HepG2 (cell line): ENCODE data around the gene SPATA13. TPM values are rescaled to one million over a fixed set of nuclear protein-coding genes. Genes with fewer than 3 reads are reported as not detected.

Experiments used
- ATAC-seq: fragments of 200-7000 bp; cut with Tn5 transposase; 3 replicates; pipeline ENCODE4 v1.9.1; 2020; ENCODE audit warnings: mild to moderate bottlenecking, moderate library complexity
- BruUV-seq: library from RNA; stranded (reverse); fragments of 400-500 nt; replicated peaks from 2 replicates; lab custom pipeline; 2021; lab: Mats Ljungman, UMichigan
- CTCF ChIA-PET: fragments of 300-600 bp; formaldehyde crosslinking; extraction: SDS; loops from one replicate; lab custom pipeline; 2021; ENCODE audit warnings: low total read pairs, inconsistent platforms, low intra/inter-chr PET ratio; lab: Yijun Ruan, JAX
- POLR2A ChIA-PET: fragments of 350-600 bp; sonication (Branson Sonifier 250); formaldehyde crosslinking; loops from one replicate; lab custom pipeline; 2020; ENCODE audit warnings: antibody characterized with exemption, inconsistent platforms; lab: Yijun Ruan, JAX
- DNase-seq: peaks from one replicate; pipeline ENCODE4 v3.0.0-alpha.2; 2015; ENCODE audit warnings: low spot score
- FAIRE-seq: peaks from 3 replicates; lab custom pipeline; 2011; peaks lifted over from hg19 to GRCh38; lab: Jason Lieb, UNC
- H2AFZ ChIP-seq: one replicate; pipeline ENCODE4 v1.6.1; 2011; ENCODE audit warnings: low read length, inconsistent platforms
- H3K27ac ChIP-seq: fragments of 300-600 bp; 3 replicates; pipeline ENCODE4 v1.8.0; 2011; ENCODE audit warnings: mixed run types, mild to moderate bottlenecking, mixed read lengths, low read length, inconsistent platforms; ENCODE audit not compliant: insufficient read depth; ENCODE audit errors: extremely low read length
- H3K27me3 ChIP-seq, 2 experiments: fragments of 200-600 bp in 1 of 2; 2 replicates in 1 of 2; 3 replicates in 1 of 2; pipeline versions ENCODE4 v1.6.0 to v1.8.0; 2011; ENCODE audit warnings: low read length in 2 of 2, mild to moderate bottlenecking in 2 of 2, moderate library complexity in 2 of 2, inconsistent platforms in 1 of 2; ENCODE audit not compliant: insufficient read depth in 2 of 2, control insufficient read depth in 1 of 2
- H3K36me3 ChIP-seq, 2 experiments: fragments of 200-600 bp in 1 of 2; replicated peaks in 1 of 2; 2 replicates in 1 of 2; 3 replicates in 1 of 2; pipeline versions ENCODE4 v1.5.1 to v1.8.0; 2011; ENCODE audit warnings: low read length in 2 of 2, inconsistent platforms in 1 of 2; ENCODE audit not compliant: insufficient read depth in 2 of 2, control insufficient read depth in 1 of 2
- H3K4me1 ChIP-seq: 2 replicates; pipeline ENCODE4 v1.5.1; 2012; ENCODE audit warnings: low read length, inconsistent platforms; ENCODE audit not compliant: insufficient read depth
- H3K4me2 ChIP-seq: 2 replicates; pipeline ENCODE4 v1.6.0; 2011; ENCODE audit warnings: low read depth, low read length, inconsistent platforms
- H3K4me3 ChIP-seq, 3 experiments: fragments of 200-600 bp in 1 of 3; sonication (generic), shearing (Covaris generic) in 1 of 3; replicated peaks in 1 of 3; 2 replicates each; pipeline ENCODE4 v1.5.1; 2011 to 2016; ENCODE audit warnings: low read length in 3 of 3, inconsistent platforms in 2 of 3, low read depth in 2 of 3, mild to moderate bottlenecking in 2 of 3, control low read depth in 1 of 3, mixed read lengths in 1 of 3; ENCODE audit not compliant: insufficient read depth in 1 of 3
- H3K79me2 ChIP-seq: one replicate; pipeline ENCODE4 v1.6.1; 2011; ENCODE audit warnings: low read length, inconsistent platforms; ENCODE audit not compliant: insufficient read depth
- H3K9ac ChIP-seq: 2 replicates; pipeline ENCODE4 v1.6.0; 2011; ENCODE audit warnings: mild to moderate bottlenecking, low read depth, low read length, inconsistent platforms; ENCODE audit not compliant: insufficient read depth
- H3K9me3 ChIP-seq: 2 replicates; pipeline ENCODE4 v1.5.1; 2012; ENCODE audit warnings: mild to moderate bottlenecking, low read length
- H4K20me1 ChIP-seq: 2 replicates; pipeline ENCODE4 v1.6.0; 2011; ENCODE audit warnings: inconsistent platforms, mild to moderate bottlenecking, low read length, moderate library complexity; ENCODE audit not compliant: insufficient read depth
- BHLHE40 ChIP-seq: IDR thresholded peaks from 2 replicates; pipeline ENCODE4 v1.6.1; 2011; ENCODE audit warnings: low read length, improper control_type of control experiment
- CREB1 ChIP-seq, 2 experiments: fragments of 450-650 bp in 1 of 2; IDR thresholded peaks; 2 replicates each; pipeline ENCODE4 v1.6.1; 2016 to 2017; ENCODE audit warnings: control low read depth in 1 of 2, mild to moderate bottlenecking in 1 of 2, missing compliant biosample characterization in 1 of 2, missing genetic modification characterization in 1 of 2
- ERF ChIP-seq: IDR thresholded peaks from 2 replicates; pipeline ENCODE4 v1.6.1; 2018; ENCODE audit warnings: missing biosample characterization, missing genetic modification reagents
- MAFK ChIP-seq, 2 experiments: IDR thresholded peaks in 1 of 2; conservative IDR thresholded peaks in 1 of 2; 2 replicates each; pipeline ENCODE4 v1.6.1; 2011; ENCODE audit warnings: improper control_type of control experiment in 2 of 2, low read length in 2 of 2
- MIER2 ChIP-seq: IDR thresholded peaks from 2 replicates; pipeline ENCODE4 v1.6.1; 2016; ENCODE audit warnings: missing biosample characterization, missing genetic modification reagents
- NCOA5 ChIP-seq: sonication (generic); formaldehyde crosslinking; IDR thresholded peaks from 2 replicates; pipeline ENCODE4 v1.4.0; 2020; ENCODE audit warnings: missing genetic modification reagents
- NRL ChIP-seq: sonication (generic); formaldehyde crosslinking; IDR thresholded peaks from 2 replicates; pipeline ENCODE4 v1.5.0; 2020; ENCODE audit warnings: missing genetic modification reagents, mild to moderate bottlenecking, moderate library complexity, borderline replicate concordance
- SAFB2 ChIP-seq: sonication (generic); formaldehyde crosslinking; IDR thresholded peaks from 2 replicates; pipeline ENCODE4 v1.5.1; 2020; ENCODE audit warnings: missing genetic modification reagents, low read depth, mild to moderate bottlenecking, borderline replicate concordance
- XBP1 ChIP-seq: sonication (generic); formaldehyde crosslinking; IDR thresholded peaks from 2 replicates; pipeline ENCODE4 v1.5.0; 2020; ENCODE audit warnings: missing genetic modification reagents
- ZFP82 ChIP-seq: sonication (generic); formaldehyde crosslinking; IDR thresholded peaks from 2 replicates; pipeline ENCODE4 v1.5.1; 2020; ENCODE audit warnings: mild to moderate bottlenecking, missing genetic modification reagents, borderline replicate concordance
- ZNF558 ChIP-seq: sonication (generic); formaldehyde crosslinking; IDR thresholded peaks from 2 replicates; pipeline ENCODE4 v1.9.0; 2022; ENCODE audit warnings: mild to moderate bottlenecking, missing genetic modification reagents, borderline replicate concordance
- ZNF879 ChIP-seq: sonication (generic); formaldehyde crosslinking; IDR thresholded peaks from 2 replicates; pipeline ENCODE4 v1.8.1; 2023; ENCODE audit warnings: missing genetic modification reagents
- WGBS: methylation state at CpG from one replicate; pipeline ENCODE4 v1.1.6; 2017; ENCODE audit warnings: low lambda C conversion rate; 5-methylcytosine and 5-hydroxymethylcytosine counted together
- in situ Hi-C: cut with HindIII; loops from 2 replicates; pipeline ENCODE4 v1.10.0; 2017; ENCODE audit warnings: low pct_unique_long_range_greater_than_20kb; ENCODE audit not compliant: extremely low pct_ligation_motif_present
- intact Hi-C: fragments of 100-400 bp; cut with micrococcal nuclease; formaldehyde crosslinking; loops from one replicate; pipeline ENCODE4 v1.10.0; 2022; ENCODE audit not compliant: unreplicated experiment
- polyA plus RNA-seq, 8 experiments: library from polyadenylated mRNA; depleted of rRNA in 3 of 8; stranded (reverse) in 7 of 8; unstranded in 1 of 8; fragments of >200 nt; fragmentation: Illumina TruSeq in 4 of 8; extraction: Trizol in 4 of 8; gene quantifications; 2 replicates each; pipeline versions ENCODE4 v1.2.1 to v1.2.3, GENCODE V29; 2011 to 2016; ENCODE audit warnings: low read depth in 4 of 8, missing spikeins in 1 of 8, mixed read lengths in 1 of 8; ENCODE audit not compliant: insufficient read depth in 1 of 8
- total RNA-seq, 5 experiments: library from RNA; depleted of rRNA; stranded (reverse); fragments of >200 nt; fragmentation: Illumina TruSeq; extraction: Trizol; gene quantifications; 2 replicates each; pipeline ENCODE4 v1.2.3, GENCODE V29; 2016; ENCODE audit warnings: low read depth in 1 of 5
- TF ChIP-seq, protein P1 (sequence below): sonication (generic); formaldehyde crosslinking; IDR thresholded peaks from 2 replicates; pipeline ENCODE4 v1.4.0; 2020; ENCODE audit warnings: missing genetic modification reagents, low read depth, mild to moderate bottlenecking, borderline replicate concordance

Gene SPATA13
- total and polyA plus RNA-seq, 2 of the 13 experiments (the other 11 are each of a cell fraction or from before 2014, with no cell fraction given) = 11.3 to 14.2 TPM

DNA sequence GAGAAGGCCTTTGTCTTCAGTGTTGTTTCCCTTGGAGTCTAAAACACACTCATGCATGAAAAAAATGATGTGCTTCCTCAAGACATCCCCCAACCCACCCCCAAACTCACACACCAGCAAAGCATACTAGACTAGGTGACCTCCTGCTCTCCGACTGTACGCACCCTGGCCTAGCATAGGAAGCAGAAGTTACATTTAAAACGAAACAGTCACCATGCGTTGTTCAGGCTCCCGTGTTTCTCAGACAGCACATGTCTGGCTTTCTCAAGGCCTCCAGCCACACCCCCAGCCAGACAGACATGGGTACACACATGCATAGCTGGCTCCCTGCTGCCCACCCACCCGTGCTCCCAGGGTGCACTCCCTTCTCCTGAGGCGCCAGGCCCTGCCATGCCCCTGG lies 120.2 kb downstream of the SPATA13 start (continued):
- TF ChIP-seq, protein P1, sequence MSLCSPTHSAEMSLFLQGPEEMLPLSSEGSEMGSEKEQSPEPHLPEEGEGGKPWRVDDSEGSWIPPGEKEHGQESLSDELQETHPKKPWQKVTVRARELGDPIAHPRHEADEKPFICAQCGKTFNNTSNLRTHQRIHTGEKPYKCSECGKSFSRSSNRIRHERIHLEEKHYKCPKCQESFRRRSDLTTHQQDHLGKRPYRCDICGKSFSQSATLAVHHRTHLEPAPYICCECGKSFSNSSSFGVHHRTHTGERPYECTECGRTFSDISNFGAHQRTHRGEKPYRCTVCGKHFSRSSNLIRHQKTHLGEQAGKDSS (CRISPR knock-in tag) = no peak

DNA sequence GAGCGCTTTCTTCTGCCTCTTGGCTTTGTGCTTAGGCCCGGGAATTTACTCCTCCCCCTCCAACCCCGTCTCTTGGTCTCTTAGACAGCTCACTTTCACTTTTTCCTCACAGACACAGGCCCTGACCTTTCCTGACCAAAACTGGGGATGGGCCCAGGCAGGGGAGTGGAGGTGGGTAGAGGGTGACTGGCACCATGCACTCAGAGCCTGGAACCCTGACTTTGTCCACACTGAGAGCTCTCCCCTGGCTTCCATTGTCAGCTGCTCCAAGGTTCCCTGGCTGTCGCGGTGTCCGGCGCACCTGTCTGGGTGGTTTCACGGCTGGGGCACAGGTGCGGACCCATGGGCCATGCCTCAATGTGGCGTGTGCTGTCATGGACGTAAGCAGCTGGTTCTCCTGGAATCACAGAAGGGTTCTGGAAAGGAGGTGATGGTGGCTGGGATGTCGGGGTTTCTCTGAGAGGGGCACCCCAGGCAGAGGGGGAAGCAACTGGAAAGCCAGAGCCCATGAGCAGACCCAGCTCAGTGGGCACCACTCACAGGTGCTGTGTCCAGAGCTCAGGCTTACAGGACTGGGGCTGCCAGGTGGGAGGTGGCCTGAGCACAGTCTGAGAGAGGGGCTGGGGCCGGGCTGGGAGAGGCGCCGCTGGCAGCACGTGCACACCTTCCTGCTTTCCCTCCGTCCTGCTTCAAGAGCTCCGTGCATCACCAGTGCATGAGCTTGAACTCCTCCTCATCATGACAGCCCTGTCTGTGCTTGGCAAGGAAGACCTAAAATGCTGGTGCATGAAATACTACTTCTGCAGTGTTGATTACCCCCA lies 120.9 kb downstream of the SPATA13 start:
- no TSS peak for BruUV-seq
- CTCF ChIA-PET = no interaction called here
- no peak overlapping the region for H3K4me3 ChIP-seq
- H3K9me3 ChIP-seq = no peaks in the 10 kb centered on the region
- 98% methylated on average over 7 of the region's 18 CpGs for WGBS
- POLR2A ChIA-PET = no interaction called here
- no peaks in the 10 kb centered on the region for H3K79me2 ChIP-seq
- intact Hi-C loops (no loop called here), in situ Hi-C loops (no loop called here)
- no peak overlapping the region for H3K4me2 ChIP-seq
- H3K36me3 ChIP-seq = peaks cover 10 to 28% of the 10 kb centered on the region in 2 experiments; a peak in 4 of 5 replicates
- DNase-seq = no peak
- peaks cover 3% of the 10 kb centered on the region; the same call in 1 of the 2 replicates for H4K20me1 ChIP-seq
- H2AFZ ChIP-seq = no peak overlapping the region
- no peak for TF ChIP-seq ZNF879 (CRISPR knock-in tag)
- TF ChIP-seq NRL = no peak
- no peak for TF ChIP-seq BHLHE40
- H3K27me3 ChIP-seq = no peaks in the 10 kb centered on the region
- no peak overlapping the region for H3K9ac ChIP-seq
- H3K4me1 ChIP-seq = no peaks in the 10 kb centered on the region
- no peak for FAIRE-seq
- H3K27ac ChIP-seq = no peak overlapping the region
- ATAC-seq = no peak

DNA sequence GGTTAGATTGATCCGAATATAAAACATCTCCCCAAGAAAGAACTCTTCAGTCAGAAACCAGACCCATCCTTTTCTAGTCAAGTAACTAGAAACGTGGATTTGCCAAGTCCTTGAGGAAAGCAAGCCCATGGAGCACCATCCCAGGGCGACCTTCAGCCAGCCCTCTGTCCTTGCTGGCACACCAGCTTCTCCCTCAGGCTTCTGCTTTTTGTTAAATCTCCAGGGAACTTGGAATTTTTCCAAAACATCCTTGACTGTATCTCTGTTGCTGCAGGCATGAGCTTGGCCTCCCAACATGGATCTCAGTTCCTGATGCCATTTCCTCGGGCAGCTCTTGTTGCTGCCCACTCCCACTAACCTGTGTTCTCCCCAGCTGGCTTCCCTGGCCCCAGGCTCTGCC lies 121.7 kb downstream of the SPATA13 start:
- H2AFZ ChIP-seq = no peak overlapping the region
- ChIA-PET CTCF (no interaction called here), POLR2A (no interaction called here)
- H3K4me3 ChIP-seq = no peak overlapping the region
- H3K27me3 ChIP-seq = no peaks in the 10 kb centered on the region
- in situ Hi-C loops = no loop called here
- FAIRE-seq = no peak
- no peak overlapping the region for H3K9ac ChIP-seq
- 98% methylated on average over 4 of the region's 4 CpGs for WGBS
- intact Hi-C loops = no loop called here
- H3K4me2 ChIP-seq = no peak overlapping the region
- no peak for DNase-seq
- peaks cover 3% of the 10 kb centered on the region; the same call in 1 of the 2 replicates for H4K20me1 ChIP-seq
- no TSS peak for BruUV-seq
- no peak for TF ChIP-seq ERF (CRISPR knock-in tag)
- TF ChIP-seq CREB1 (IDR thresholded peaks at IDR 0.05) = no peak
- no peak for TF ChIP-seq CREB1 (CRISPR knock-in tag; IDR thresholded peaks at IDR 0.05)
- no peak for TF ChIP-seq SAFB2 (CRISPR knock-in tag)
- TF ChIP-seq ZNF558 (CRISPR knock-in tag) = no peak
- no peak for TF ChIP-seq MIER2 (CRISPR knock-in tag)
- no peak for TF ChIP-seq XBP1 (CRISPR knock-in tag)
- no peak for TF ChIP-seq NCOA5 (CRISPR knock-in tag)
- TF ChIP-seq MAFK (conservative IDR thresholded peaks at IDR 0.05 in 1 of 2, IDR thresholded peaks at IDR 0.05 in 1 of 2; ENCODE audit: low read length in 2 of 2) = no peak
- TF ChIP-seq ZFP82 (CRISPR knock-in tag) = no peak
- TF ChIP-seq, all 625 proteins: peak for 0
- H3K27ac ChIP-seq = no peak overlapping the region
- H3K4me1 ChIP-seq = no peaks in the 10 kb centered on the region
- no peaks in the 10 kb centered on the region for H3K9me3 ChIP-seq
- peaks cover 14 to 34% of the 10 kb centered on the region in 2 experiments; a peak in 4 of 5 replicates for H3K36me3 ChIP-seq
- no peak for ATAC-seq
- no peaks in the 10 kb centered on the region for H3K79me2 ChIP-seq
